ENCODE data around the gene KCNK6. TPM values are rescaled to one million over a fixed set of nuclear protein-coding genes. Genes with fewer than 3 reads are reported as not detected.

KCNK6 gene
- total and polyA plus RNA-seq, 4 donors: 1.2 to 4.6 (median 2.7) TPM

GRCh38 chr19:38346837-38347236 lies 27.2 kb downstream of the KCNK6 start:
- TF ChIP-seq ZBTB33 (IDR thresholded peaks at IDR 0.05) (no peak), HNF4G (IDR thresholded peaks at IDR 0.05) (no peak), MAX (IDR thresholded peaks at IDR 0.05) (no peak), FOXA2 (IDR thresholded peaks at IDR 0.05) (no peak), EGR1 (IDR thresholded peaks at IDR 0.05; ENCODE audit: low read depth in 2 of 2) (no peak)
- no peaks in the 10 kb centered on the region for H3K9me3 ChIP-seq (ENCODE audit: control insufficient read depth in 4 of 4, low read length in 3 of 4)
- no peak overlapping the region for H3K4me3 ChIP-seq (ENCODE audit: low read depth in 1 of 3, low read length in 3 of 3)
- H3K9ac ChIP-seq (ENCODE audit: low read depth in 1 of 2, low read length in 2 of 2): no peak overlapping the region
- 79% methylated on average over 4 of the region's 4 CpGs for WGBS
- H3K27me3 ChIP-seq (ENCODE audit: control insufficient read depth in 4 of 4, insufficient read depth in 4 of 4, low read length in 3 of 4): peaks cover 0 to under 1% (median 0%) of the 10 kb centered on the region in 4 donors
- H3K36me3 ChIP-seq (ENCODE audit: control insufficient read depth in 4 of 4, insufficient read depth in 3 of 4, low read depth in 1 of 4, low read length in 3 of 4): no peaks in the 10 kb centered on the region
- DNase-seq (ENCODE audit: low spot score): no peak
- H3K27ac ChIP-seq (ENCODE audit: low read depth in 1 of 2, low read length in 2 of 2): no peak overlapping the region
- no peaks in the 10 kb centered on the region for H3K4me1 ChIP-seq (ENCODE audit: control insufficient read depth in 4 of 4, insufficient read depth in 4 of 4, low read length in 3 of 4)

GRCh38 chr19:38350883-38351282 lies 31.2 kb downstream of the KCNK6 start:
- TF ChIP-seq CTCF (IDR thresholded peaks at IDR 0.05; ENCODE audit: low read depth, low read length, missing input control): no peak
- no peak for TF ChIP-seq MAX (IDR thresholded peaks at IDR 0.05)
- TF ChIP-seq EGR1 (IDR thresholded peaks at IDR 0.05; ENCODE audit: low read depth in 2 of 2): no peak
- TF ChIP-seq NR2F2 (IDR thresholded peaks at IDR 0.05): no peak
- TF ChIP-seq RAD21 (IDR thresholded peaks at IDR 0.05): no peak
- no peak for TF ChIP-seq FOXA1 (IDR thresholded peaks at IDR 0.05)
- no peaks in the 10 kb centered on the region for H3K4me1 ChIP-seq (ENCODE audit: control insufficient read depth in 4 of 4, insufficient read depth in 4 of 4, low read length in 3 of 4)
- 73% methylated on average over 3 of the region's 3 CpGs for WGBS
- H3K4me3 ChIP-seq (ENCODE audit: low read depth in 1 of 3, low read length in 3 of 3): no peak overlapping the region
- H3K9ac ChIP-seq (ENCODE audit: low read depth in 1 of 2, low read length in 2 of 2): no peak overlapping the region
- H3K36me3 ChIP-seq (ENCODE audit: control insufficient read depth in 4 of 4, insufficient read depth in 3 of 4, low read depth in 1 of 4, low read length in 3 of 4): no peaks in the 10 kb centered on the region
- H3K27ac ChIP-seq (ENCODE audit: low read depth in 1 of 2, low read length in 2 of 2): no peak overlapping the region
- no peak for DNase-seq (ENCODE audit: low spot score)
- H3K9me3 ChIP-seq (ENCODE audit: control insufficient read depth in 4 of 4, low read length in 3 of 4): no peaks in the 10 kb centered on the region
- peaks cover 0 to 8% (median 0%) of the 10 kb centered on the region in 4 donors for H3K27me3 ChIP-seq (ENCODE audit: control insufficient read depth in 4 of 4, insufficient read depth in 4 of 4, low read length in 3 of 4)

GRCh38 chr19:38351865-38352395 lies 32.3 kb downstream of the KCNK6 start:
- 74% methylated on average over 9 of the region's 9 CpGs for WGBS
- Histone ChIP-seq H3K4me1 (ENCODE audit: control insufficient read depth in 4 of 4, insufficient read depth in 4 of 4, low read length in 3 of 4) (no peaks in the 10 kb centered on the region), H3K9ac (ENCODE audit: low read depth in 1 of 2, low read length in 2 of 2) (no peak overlapping the region), H3K9me3 (ENCODE audit: control insufficient read depth in 4 of 4, low read length in 3 of 4) (no peaks in the 10 kb centered on the region), H3K4me3 (ENCODE audit: low read depth in 1 of 3, low read length in 3 of 3) (no peak overlapping the region), H3K36me3 (ENCODE audit: control insufficient read depth in 4 of 4, insufficient read depth in 3 of 4, low read depth in 1 of 4, low read length in 3 of 4) (no peaks in the 10 kb centered on the region), H3K27me3 (ENCODE audit: control insufficient read depth in 4 of 4, insufficient read depth in 4 of 4, low read length in 3 of 4) (peaks cover 0 to 8% (median 0%) of the 10 kb centered on the region in 4 donors), H3K27ac (ENCODE audit: low read depth in 1 of 2, low read length in 2 of 2) (no peak overlapping the region)
- no peak for DNase-seq (ENCODE audit: low spot score)
- TF ChIP-seq YY1 (IDR thresholded peaks at IDR 0.05): no peak
- no peak for TF ChIP-seq ATF3 (IDR thresholded peaks at IDR 0.05)
- no peak for TF ChIP-seq FOXA2 (IDR thresholded peaks at IDR 0.05)
- no peak for TF ChIP-seq NR2F2 (IDR thresholded peaks at IDR 0.05)
